ENCODE measurements around the gene RALGAPA2.

The RALGAPA2 gene

DNA sequence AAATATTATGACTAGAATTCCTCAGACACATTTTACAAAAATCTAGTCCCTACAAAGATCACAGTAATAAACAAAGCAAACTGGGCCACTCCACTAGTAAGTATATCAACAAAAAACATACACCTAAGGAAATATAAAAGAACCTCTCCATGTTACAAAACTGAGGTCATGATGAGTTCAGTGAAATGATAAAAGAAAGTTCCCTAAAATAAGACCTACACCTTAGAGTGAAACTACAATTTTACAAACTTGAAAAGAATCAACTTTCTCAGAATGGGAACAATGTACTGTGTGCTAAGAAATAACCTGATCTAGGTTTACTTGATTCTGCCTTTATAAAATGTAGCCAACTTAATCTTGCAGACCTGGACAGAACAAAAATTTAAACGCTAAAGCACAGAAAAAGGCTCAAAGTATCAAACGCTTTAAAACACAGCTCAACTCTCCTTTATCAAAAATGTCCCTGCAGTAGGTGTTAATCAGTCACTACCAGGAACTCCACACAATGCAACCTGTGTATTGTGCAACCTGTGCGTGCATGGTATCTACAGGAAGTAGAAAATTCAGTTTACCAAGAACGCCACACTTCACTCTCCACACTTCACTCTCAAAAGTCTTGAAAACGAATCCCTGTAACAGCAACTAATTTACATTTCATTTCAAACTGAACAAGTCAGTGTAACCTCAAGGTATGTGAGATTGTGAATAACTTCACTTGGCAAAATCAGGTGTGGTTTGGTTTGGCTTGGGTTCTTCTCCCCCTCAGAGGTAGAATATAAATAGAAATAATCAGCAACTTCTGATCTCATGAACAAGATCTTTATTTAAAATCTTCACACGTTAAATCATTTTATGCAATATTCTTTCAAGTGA is 1.8 kb downstream of the RALGAPA2 start:
- peak overlapping the region; percentile 91 for H3K4me3 ChIP-seq (ENCODE audit: low read depth, low read length)
- TF ChIP-seq MYC (IDR thresholded peaks at IDR 0.05; ENCODE audit: low read depth, low read length): peak; percentile 77; the same call in 1 of the 2 replicates
- TF ChIP-seq POLR2A (IDR thresholded peaks at IDR 0.05; ENCODE audit: extremely low read depth, insufficient read length): no peak
- peak; percentile 75 for TF ChIP-seq MAX (IDR thresholded peaks at IDR 0.05; ENCODE audit: low read depth, low read length)

GRCh38 chr20:20709887-20710286 is 2.6 kb downstream of the RALGAPA2 start:
- TF ChIP-seq, protein P1, sequence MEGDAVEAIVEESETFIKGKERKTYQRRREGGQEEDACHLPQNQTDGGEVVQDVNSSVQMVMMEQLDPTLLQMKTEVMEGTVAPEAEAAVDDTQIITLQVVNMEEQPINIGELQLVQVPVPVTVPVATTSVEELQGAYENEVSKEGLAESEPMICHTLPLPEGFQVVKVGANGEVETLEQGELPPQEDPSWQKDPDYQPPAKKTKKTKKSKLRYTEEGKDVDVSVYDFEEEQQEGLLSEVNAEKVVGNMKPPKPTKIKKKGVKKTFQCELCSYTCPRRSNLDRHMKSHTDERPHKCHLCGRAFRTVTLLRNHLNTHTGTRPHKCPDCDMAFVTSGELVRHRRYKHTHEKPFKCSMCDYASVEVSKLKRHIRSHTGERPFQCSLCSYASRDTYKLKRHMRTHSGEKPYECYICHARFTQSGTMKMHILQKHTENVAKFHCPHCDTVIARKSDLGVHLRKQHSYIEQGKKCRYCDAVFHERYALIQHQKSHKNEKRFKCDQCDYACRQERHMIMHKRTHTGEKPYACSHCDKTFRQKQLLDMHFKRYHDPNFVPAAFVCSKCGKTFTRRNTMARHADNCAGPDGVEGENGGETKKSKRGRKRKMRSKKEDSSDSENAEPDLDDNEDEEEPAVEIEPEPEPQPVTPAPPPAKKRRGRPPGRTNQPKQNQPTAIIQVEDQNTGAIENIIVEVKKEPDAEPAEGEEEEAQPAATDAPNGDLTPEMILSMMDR (IDR thresholded peaks at IDR 0.05; ENCODE audit: low read depth, low read length): no peak
- no peak for TF ChIP-seq MYC (IDR thresholded peaks at IDR 0.05; ENCODE audit: low read depth, low read length)
- no peak for TF ChIP-seq POLR2A (IDR thresholded peaks at IDR 0.05; ENCODE audit: extremely low read depth, insufficient read length)
- no peak for TF ChIP-seq MAX (IDR thresholded peaks at IDR 0.05; ENCODE audit: low read depth, low read length)
- H3K4me3 ChIP-seq (ENCODE audit: low read depth, low read length): peak overlapping the region; percentile 91
- DNase-seq (ENCODE audit: low read depth): no peak

More for the DNA sequence above, 1.8 kb downstream of the RALGAPA2 start:
- peak; percentile 88 for DNase-seq (ENCODE audit: low read depth)

DNA sequence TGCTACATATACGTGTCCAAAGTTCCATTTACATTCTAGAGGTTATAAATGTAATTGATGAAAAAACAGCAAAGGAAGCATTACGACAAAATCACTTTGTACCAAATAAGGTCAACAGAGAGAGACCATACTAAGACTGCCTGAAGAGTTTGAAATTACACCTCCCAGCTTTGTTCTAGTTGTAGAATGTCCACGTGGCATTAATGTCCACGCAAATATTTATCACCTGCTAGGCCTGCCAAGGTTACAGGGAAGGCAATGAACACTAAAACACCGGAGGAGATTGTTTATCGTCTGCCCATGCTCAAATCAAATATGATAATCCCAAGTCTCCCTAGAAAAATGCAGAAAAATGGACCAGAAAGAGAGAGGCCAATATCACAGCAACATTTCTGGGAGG is 6.2 kb downstream of the RALGAPA2 start:
- no peak overlapping the region for H3K4me3 ChIP-seq (ENCODE audit: low read depth, low read length)
- TF ChIP-seq POLR2A (IDR thresholded peaks at IDR 0.05; ENCODE audit: extremely low read depth, insufficient read length): no peak
- no peak for DNase-seq (ENCODE audit: low read depth)

DNA sequence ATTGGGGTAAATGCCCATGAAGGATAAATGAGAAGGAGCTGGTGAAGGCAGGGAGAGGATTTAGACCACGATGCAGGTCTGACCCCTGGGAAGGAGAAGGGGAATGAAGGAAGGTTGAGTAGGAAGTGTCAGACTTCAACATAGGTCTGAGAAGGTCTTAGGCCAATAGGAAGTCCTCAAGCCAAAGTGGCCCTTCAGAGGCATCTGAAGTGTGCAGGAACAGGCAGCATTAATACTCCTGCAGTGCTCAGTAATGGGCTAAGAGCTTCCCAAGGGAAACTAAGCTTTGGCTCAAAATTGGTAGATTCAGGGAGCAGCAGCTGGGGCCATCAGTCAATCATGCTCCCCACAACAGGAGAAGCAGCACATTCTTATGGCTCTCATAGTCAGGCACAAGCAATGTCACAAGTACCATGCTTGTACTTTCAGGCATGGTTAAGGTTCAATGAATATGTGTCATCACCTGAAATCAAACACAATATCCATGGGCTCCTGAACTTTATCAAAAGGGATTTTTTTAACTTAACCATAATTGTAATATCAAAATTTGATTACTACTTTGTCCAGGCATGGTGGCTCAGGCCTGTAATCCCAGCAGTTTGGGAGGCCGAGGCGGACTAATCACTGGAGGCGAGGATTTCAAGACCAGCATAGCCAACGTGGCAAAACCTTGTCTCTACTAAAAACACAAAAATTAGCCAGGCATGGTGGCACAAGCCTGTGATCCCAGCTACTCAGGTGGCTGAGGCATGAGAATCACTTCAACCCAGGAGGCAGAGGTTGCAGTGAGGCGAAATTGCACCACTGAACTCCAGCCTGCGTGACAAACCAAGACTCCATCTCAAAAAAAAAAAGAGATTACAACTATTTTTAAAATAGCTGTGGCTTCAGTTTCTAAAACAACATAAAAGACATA is 9.9 kb downstream of the RALGAPA2 start:
- no peak overlapping the region for H3K4me3 ChIP-seq (ENCODE audit: low read depth, low read length)
- no peak for DNase-seq (ENCODE audit: low read depth)
- TF ChIP-seq POLR2A (IDR thresholded peaks at IDR 0.05; ENCODE audit: extremely low read depth, insufficient read length): no peak
- TF ChIP-seq MYC (IDR thresholded peaks at IDR 0.05; ENCODE audit: low read depth, low read length): no peak
- TF ChIP-seq, protein P1 (IDR thresholded peaks at IDR 0.05; ENCODE audit: low read depth, low read length): no peak
- TF ChIP-seq MAX (IDR thresholded peaks at IDR 0.05; ENCODE audit: low read depth, low read length): no peak

DNA sequence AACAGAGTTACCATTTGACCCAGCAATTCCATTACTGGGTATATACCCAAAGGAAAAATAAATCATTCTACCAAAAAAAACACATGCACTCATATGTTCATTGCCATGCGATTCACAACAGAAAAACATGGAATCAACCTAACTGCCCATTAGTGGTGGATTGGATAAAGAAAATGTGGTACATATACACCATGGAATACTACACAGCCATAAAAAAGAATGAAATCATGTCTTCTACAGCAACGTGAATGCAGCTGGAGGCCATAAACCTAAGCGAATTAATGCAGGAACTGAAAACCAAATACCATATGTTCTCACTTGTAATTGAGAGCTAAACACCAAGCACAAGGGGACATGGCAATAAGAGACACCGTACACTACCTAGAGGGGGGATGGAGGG is 12.5 kb downstream of the RALGAPA2 start:
- no peak for TF ChIP-seq MYC (IDR thresholded peaks at IDR 0.05; ENCODE audit: low read depth, low read length)
- TF ChIP-seq, protein P1 (IDR thresholded peaks at IDR 0.05; ENCODE audit: low read depth, low read length): no peak
- no peak for TF ChIP-seq POLR2A (IDR thresholded peaks at IDR 0.05; ENCODE audit: extremely low read depth, insufficient read length)
- no peak for TF ChIP-seq MAX (IDR thresholded peaks at IDR 0.05; ENCODE audit: low read depth, low read length)
- DNase-seq (ENCODE audit: low read depth): no peak
- H3K4me3 ChIP-seq (ENCODE audit: low read depth, low read length): no peak overlapping the region

DNA sequence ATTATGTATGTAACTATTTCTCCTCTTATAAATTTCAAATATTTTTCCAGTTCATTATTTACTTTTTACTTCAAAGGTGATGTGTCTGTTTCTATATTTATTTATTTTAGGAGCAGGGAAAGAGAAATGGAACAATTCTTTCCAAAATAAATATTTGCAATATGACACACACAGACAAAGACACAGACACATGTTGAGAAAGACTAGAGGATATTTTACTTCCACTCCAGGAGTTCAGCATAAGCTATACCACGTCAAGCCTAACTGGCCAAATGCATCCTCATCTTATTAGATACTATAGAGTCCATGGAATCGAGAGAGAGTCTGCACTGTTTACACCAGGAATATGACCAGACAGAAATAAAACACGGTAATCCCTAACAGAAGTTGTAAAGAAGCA is 13.3 kb downstream of the RALGAPA2 start:
- no peak for DNase-seq (ENCODE audit: low read depth)
- no peak overlapping the region for H3K4me3 ChIP-seq (ENCODE audit: low read depth, low read length)
- TF ChIP-seq, protein P1 (IDR thresholded peaks at IDR 0.05; ENCODE audit: low read depth, low read length): no peak
- TF ChIP-seq MAX (IDR thresholded peaks at IDR 0.05; ENCODE audit: low read depth, low read length): no peak
- no peak for TF ChIP-seq MYC (IDR thresholded peaks at IDR 0.05; ENCODE audit: low read depth, low read length)
- no peak for TF ChIP-seq POLR2A (IDR thresholded peaks at IDR 0.05; ENCODE audit: extremely low read depth, insufficient read length)
